ENCODE results near the gene FMC1. TPM values are rescaled to one million over a fixed set of nuclear protein-coding genes. Genes with fewer than 3 reads are reported as not detected.
A peak's percentile ranks its signal among the peaks of the same experiment; 100 is the strongest.

Gene FMC1
- polyA plus RNA-seq, 1 donor (not counting 4 experiments of a cell fraction or from before 2014, with no cell fraction given) = 7.8 TPM

GRCh38 chr7:139360210-139360947, 19.2 kb downstream of the FMC1 start:
- no peak for TF ChIP-seq EZH2 (IDR thresholded peaks at IDR 0.05; ENCODE audit: low read length)
- no peak for TF ChIP-seq CTCF (optimal IDR thresholded peaks at IDR 0.05 in 1 of 3, IDR thresholded peaks at IDR 0.05 in 1 of 3, conservative IDR thresholded peaks at IDR 0.05 in 1 of 3; ENCODE audit: extremely low read depth in 1 of 3, insufficient read depth in 2 of 3, low read length in 3 of 3)
- peak overlapping the region; percentile 93 for H2AFZ ChIP-seq (ENCODE audit: control insufficient read depth, low read length)
- FAIRE-seq = no peak

GRCh38 chr7:139360948-139361307, 19.8 kb downstream of the FMC1 start:
- peak overlapping the region; percentile 66 for H3K4me2 ChIP-seq (ENCODE audit: control insufficient read depth, extremely low read depth, insufficient read depth, low read depth, low read length)
- no peak for DNase-seq (ENCODE audit: low read depth, low spot score)
- dilution Hi-C loops (cut with MboI; ENCODE audit: extremely low pct_ligation_motif_present, low sequenced_read_pairs) = no loop called here
- H3K27ac ChIP-seq (ENCODE audit: control insufficient read depth, insufficient read depth, low read length) = peak overlapping the region; percentile 97
- peaks cover 13% of the 10 kb centered on the region for H4K20me1 ChIP-seq (ENCODE audit: control insufficient read depth, extremely low read depth, insufficient read depth, low read length)
- H3K9me1 ChIP-seq (ENCODE audit: control insufficient read depth, extremely low read depth, insufficient read depth, low read length) = no peaks in the 10 kb centered on the region
- peak overlapping the region; percentile 97 for H3K9ac ChIP-seq (ENCODE audit: control insufficient read depth, extremely low read depth, insufficient read depth, low read length)
- H3K9me3 ChIP-seq (ENCODE audit: control insufficient read depth, low read depth, low read length) = no peaks in the 10 kb centered on the region
- peaks cover 60% of the 10 kb centered on the region for H3K79me2 ChIP-seq (ENCODE audit: control insufficient read depth, insufficient read depth, low read length)
- H3K27me3 ChIP-seq (ENCODE audit: control insufficient read depth, extremely low read depth, insufficient read depth, low read length) = no peaks in the 10 kb centered on the region
- TF ChIP-seq EZH2 (IDR thresholded peaks at IDR 0.05; ENCODE audit: low read length) = no peak
- no peak for TF ChIP-seq CTCF (optimal IDR thresholded peaks at IDR 0.05 in 1 of 3, IDR thresholded peaks at IDR 0.05 in 1 of 3, conservative IDR thresholded peaks at IDR 0.05 in 1 of 3; ENCODE audit: extremely low read depth in 1 of 3, insufficient read depth in 2 of 3, low read length in 3 of 3)
- no peak overlapping the region for H2AFZ ChIP-seq (ENCODE audit: control insufficient read depth, low read length)
- H3K4me1 ChIP-seq (ENCODE audit: control insufficient read depth, extremely low read depth, insufficient read depth, low read length) = peaks cover 21% of the 10 kb centered on the region
- peaks cover 2 to 7% of the 10 kb centered on the region in 2 experiments for H3K36me3 ChIP-seq (ENCODE audit: control insufficient read depth in 2 of 2, extremely low read depth in 1 of 2, insufficient read depth in 2 of 2, low read length in 2 of 2)
- no peak for FAIRE-seq
- peak overlapping the region; percentile 89 to 92 (median 91) for H3K4me3 ChIP-seq (ENCODE audit: control insufficient read depth in 2 of 3, extremely low read depth in 1 of 3, insufficient read depth in 2 of 3, low read depth in 1 of 3, low read length in 3 of 3)

More at GRCh38 chr7:139360210-139360947, 19.2 kb downstream of the FMC1 start:
- Histone ChIP-seq H3K27ac (ENCODE audit: control insufficient read depth, insufficient read depth, low read length) (peak overlapping the region; percentile 97), H3K27me3 (ENCODE audit: control insufficient read depth, extremely low read depth, insufficient read depth, low read length) (no peaks in the 10 kb centered on the region), H4K20me1 (ENCODE audit: control insufficient read depth, extremely low read depth, insufficient read depth, low read length) (peaks cover 7% of the 10 kb centered on the region), H3K4me3 (ENCODE audit: control insufficient read depth in 2 of 3, extremely low read depth in 1 of 3, insufficient read depth in 2 of 3, low read depth in 1 of 3, low read length in 3 of 3) (peak overlapping the region; percentile 89 to 92 (median 91)), H3K9me1 (ENCODE audit: control insufficient read depth, extremely low read depth, insufficient read depth, low read length) (no peaks in the 10 kb centered on the region), H3K36me3 (ENCODE audit: control insufficient read depth in 2 of 2, extremely low read depth in 1 of 2, insufficient read depth in 2 of 2, low read length in 2 of 2) (peaks cover 0 to 4% of the 10 kb centered on the region in 2 experiments), H3K79me2 (ENCODE audit: control insufficient read depth, insufficient read depth, low read length) (peaks cover 55% of the 10 kb centered on the region), H3K4me2 (ENCODE audit: control insufficient read depth, extremely low read depth, insufficient read depth, low read depth, low read length) (peak overlapping the region; percentile 66), H3K9me3 (ENCODE audit: control insufficient read depth, low read depth, low read length) (no peaks in the 10 kb centered on the region), H3K9ac (ENCODE audit: control insufficient read depth, extremely low read depth, insufficient read depth, low read length) (peak overlapping the region; percentile 97), H3K4me1 (ENCODE audit: control insufficient read depth, extremely low read depth, insufficient read depth, low read length) (peaks cover 15% of the 10 kb centered on the region)
- peak; percentile 65 for DNase-seq (ENCODE audit: low read depth, low spot score)
- dilution Hi-C loops (cut with MboI; ENCODE audit: extremely low pct_ligation_motif_present, low sequenced_read_pairs) = no loop called here

Measured in keratinocyte (primary cell).